ENCODE results near the gene ATP23.

DNA sequence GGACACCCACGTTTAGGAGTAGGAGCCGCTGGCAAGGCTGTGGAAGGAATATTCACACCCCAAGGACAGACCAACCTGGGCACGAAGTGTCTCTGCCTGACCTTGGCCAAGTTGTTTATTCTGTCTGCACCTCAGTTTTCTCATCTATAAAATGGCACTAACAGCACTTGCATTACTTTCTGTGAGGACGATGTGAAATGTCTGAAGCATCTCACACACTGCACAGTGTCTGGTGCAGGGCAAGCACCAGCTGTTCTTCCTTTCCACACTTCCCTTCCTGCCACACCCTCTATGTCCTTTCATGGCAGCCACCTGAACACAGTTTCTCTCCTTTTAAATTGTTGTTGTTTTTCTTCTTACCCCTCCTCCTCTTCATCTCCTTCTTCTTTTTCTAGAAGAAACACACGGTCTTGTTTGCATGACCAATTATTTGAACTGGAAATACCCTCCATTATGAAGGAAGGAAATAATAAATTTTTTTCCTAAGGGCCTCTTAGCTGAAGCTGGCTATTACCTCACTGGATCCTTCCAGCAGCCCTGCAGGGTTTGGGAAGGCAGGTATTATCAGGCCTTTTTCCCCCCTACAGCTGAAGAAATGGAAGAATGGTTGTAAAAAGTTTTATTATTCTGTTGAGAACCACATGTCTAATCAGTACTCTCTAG, 42.9 kb upstream of the ATP23 start:
- TF ChIP-seq, protein P1, sequence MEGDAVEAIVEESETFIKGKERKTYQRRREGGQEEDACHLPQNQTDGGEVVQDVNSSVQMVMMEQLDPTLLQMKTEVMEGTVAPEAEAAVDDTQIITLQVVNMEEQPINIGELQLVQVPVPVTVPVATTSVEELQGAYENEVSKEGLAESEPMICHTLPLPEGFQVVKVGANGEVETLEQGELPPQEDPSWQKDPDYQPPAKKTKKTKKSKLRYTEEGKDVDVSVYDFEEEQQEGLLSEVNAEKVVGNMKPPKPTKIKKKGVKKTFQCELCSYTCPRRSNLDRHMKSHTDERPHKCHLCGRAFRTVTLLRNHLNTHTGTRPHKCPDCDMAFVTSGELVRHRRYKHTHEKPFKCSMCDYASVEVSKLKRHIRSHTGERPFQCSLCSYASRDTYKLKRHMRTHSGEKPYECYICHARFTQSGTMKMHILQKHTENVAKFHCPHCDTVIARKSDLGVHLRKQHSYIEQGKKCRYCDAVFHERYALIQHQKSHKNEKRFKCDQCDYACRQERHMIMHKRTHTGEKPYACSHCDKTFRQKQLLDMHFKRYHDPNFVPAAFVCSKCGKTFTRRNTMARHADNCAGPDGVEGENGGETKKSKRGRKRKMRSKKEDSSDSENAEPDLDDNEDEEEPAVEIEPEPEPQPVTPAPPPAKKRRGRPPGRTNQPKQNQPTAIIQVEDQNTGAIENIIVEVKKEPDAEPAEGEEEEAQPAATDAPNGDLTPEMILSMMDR (IDR thresholded peaks at IDR 0.05; ENCODE audit: insufficient read depth, low read length): no peak
- TF ChIP-seq POLR2AphosphoS5 (IDR thresholded peaks at IDR 0.05; ENCODE audit: low read depth) (no peak), GABPA (IDR thresholded peaks at IDR 0.05; ENCODE audit: low read depth) (no peak), SPI1 (IDR thresholded peaks at IDR 0.05; ENCODE audit: borderline replicate concordance, low read depth) (peak; percentile 33; the same call in 1 of the 2 replicates)
- TF ChIP-seq, protein P2, sequence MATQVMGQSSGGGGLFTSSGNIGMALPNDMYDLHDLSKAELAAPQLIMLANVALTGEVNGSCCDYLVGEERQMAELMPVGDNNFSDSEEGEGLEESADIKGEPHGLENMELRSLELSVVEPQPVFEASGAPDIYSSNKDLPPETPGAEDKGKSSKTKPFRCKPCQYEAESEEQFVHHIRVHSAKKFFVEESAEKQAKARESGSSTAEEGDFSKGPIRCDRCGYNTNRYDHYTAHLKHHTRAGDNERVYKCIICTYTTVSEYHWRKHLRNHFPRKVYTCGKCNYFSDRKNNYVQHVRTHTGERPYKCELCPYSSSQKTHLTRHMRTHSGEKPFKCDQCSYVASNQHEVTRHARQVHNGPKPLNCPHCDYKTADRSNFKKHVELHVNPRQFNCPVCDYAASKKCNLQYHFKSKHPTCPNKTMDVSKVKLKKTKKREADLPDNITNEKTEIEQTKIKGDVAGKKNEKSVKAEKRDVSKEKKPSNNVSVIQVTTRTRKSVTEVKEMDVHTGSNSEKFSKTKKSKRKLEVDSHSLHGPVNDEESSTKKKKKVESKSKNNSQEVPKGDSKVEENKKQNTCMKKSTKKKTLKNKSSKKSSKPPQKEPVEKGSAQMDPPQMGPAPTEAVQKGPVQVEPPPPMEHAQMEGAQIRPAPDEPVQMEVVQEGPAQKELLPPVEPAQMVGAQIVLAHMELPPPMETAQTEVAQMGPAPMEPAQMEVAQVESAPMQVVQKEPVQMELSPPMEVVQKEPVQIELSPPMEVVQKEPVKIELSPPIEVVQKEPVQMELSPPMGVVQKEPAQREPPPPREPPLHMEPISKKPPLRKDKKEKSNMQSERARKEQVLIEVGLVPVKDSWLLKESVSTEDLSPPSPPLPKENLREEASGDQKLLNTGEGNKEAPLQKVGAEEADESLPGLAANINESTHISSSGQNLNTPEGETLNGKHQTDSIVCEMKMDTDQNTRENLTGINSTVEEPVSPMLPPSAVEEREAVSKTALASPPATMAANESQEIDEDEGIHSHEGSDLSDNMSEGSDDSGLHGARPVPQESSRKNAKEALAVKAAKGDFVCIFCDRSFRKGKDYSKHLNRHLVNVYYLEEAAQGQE (IDR thresholded peaks at IDR 0.05; ENCODE audit: insufficient replicate concordance, low read depth): no peak
